Small intestine (tissue), 7 donors: ENCODE data around the gene ETDC. TPM values are rescaled to one million over a fixed set of nuclear protein-coding genes. Genes with fewer than 3 reads are reported as not detected.
"Not testable (repeated sequence)": the region's sequence is repeated elsewhere in the genome, so short reads cannot be mapped to it uniquely, and the experiment has no call there.

Source experiments
- DNase-seq, 2 donors: peaks; one replicate each; pipeline versions ENCODE4 v3.0.0 to v3.0.0-alpha.2; 2013
- FAIRE-seq: peaks from 2 replicates; lab custom pipeline; 2012; peaks lifted over from hg19 to GRCh38; lab: Jason Lieb, UNC
- H3K27ac ChIP-seq, 3 donors: one replicate each; pipeline ENCODE4 v1.5.1; 2013; ENCODE audit warnings: low read length in 2 of 3, mild to moderate bottlenecking in 2 of 3, control low read depth in 1 of 3, inconsistent platforms in 1 of 3, low read depth in 1 of 3, moderate library complexity in 1 of 3
- H3K27me3 ChIP-seq, 3 donors: one replicate each; pipeline ENCODE4 v1.6.1; 2013; ENCODE audit warnings: low read length in 3 of 3, inconsistent platforms in 1 of 3; ENCODE audit not compliant: control insufficient read depth in 3 of 3, insufficient read depth in 3 of 3
- H3K36me3 ChIP-seq, 3 donors: one replicate each; pipeline ENCODE4 v1.6.1; 2013; ENCODE audit warnings: low read length in 3 of 3, inconsistent platforms in 1 of 3, low read depth in 1 of 3, mild to moderate bottlenecking in 1 of 3, moderate library complexity in 1 of 3; ENCODE audit not compliant: control insufficient read depth in 3 of 3, insufficient read depth in 2 of 3
- H3K4me1 ChIP-seq, 3 donors: one replicate each; pipeline ENCODE4 v1.6.1; 2013; ENCODE audit warnings: low read length in 2 of 3, inconsistent platforms in 1 of 3, low read depth in 1 of 3, mild to moderate bottlenecking in 1 of 3, moderate library complexity in 1 of 3; ENCODE audit not compliant: control insufficient read depth in 3 of 3, insufficient read depth in 2 of 3
- H3K4me3 ChIP-seq, 3 donors: one replicate each; pipeline ENCODE4 v1.5.1; 2013; ENCODE audit warnings: low read length in 3 of 3, control low read depth in 1 of 3, inconsistent platforms in 1 of 3, low read depth in 1 of 3, mild to moderate bottlenecking in 1 of 3, moderate library complexity in 1 of 3
- H3K9me3 ChIP-seq, 2 donors: one replicate each; pipeline ENCODE4 v1.6.1; 2013; ENCODE audit warnings: low read depth in 1 of 2, low read length in 1 of 2; ENCODE audit not compliant: control insufficient read depth in 2 of 2, insufficient read depth in 1 of 2
- WGBS, 3 donors: extraction: QIAGEN DNeasy Blood & Tissue Kit; methylation state at CpG; one replicate each; pipeline ENCODE4 v1.1.7; 2013; 5-methylcytosine and 5-hydroxymethylcytosine counted together
- polyA plus RNA-seq, 4 donors: library from polyadenylated mRNA; stranded (reverse) in 3 of 4; unstranded in 1 of 4; fragments of 200-250 nt in 3 of 4; fragments of 120-200 nt in 1 of 4; gene quantifications; one replicate each; pipeline versions ENCODE4 v1.2.1 to v1.2.3, GENCODE V29; 2013
- donor health status: healthy with polysubstance abuse.
- donor health status: control.
- donor health status: control.
- donor health status: Bipolar disorder and iron deficiency.
- donor health status: healthy.

ETDC gene
- polyA plus RNA-seq, 4 donors, result not detected

DNA sequence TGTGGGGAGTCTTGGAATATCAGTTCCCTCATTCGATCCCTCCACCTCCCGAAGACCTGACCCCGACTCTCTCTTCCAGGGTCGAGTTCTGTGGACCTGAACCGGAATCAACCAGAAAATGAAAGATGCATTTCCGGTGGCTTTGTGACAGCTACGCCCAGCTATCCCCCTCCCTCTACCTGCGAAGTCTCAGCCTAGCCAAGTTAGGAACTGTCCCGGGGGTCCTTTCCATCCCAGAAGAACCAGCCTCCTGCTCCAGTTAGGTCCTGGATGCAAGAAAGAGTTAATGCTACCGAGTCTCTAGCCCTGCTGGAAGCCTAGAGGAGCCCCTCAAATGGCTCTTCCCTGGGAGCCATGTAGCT is 13.4 kb upstream of the ETDC start:
- H3K9me3 ChIP-seq, result no peaks in the 10 kb centered on the region

GRCh38 chrX:135302269-135302873 is 6.9 kb upstream of the ETDC start:
- Histone ChIP-seq H3K27ac (no peak overlapping the region), H3K27me3 (no peaks in the 10 kb centered on the region), H3K4me1 (no peaks in the 10 kb centered on the region), H3K9me3 (no peaks in the 10 kb centered on the region), H3K4me3 (no peak overlapping the region), H3K36me3 (no peaks in the 10 kb centered on the region)
- no peak for FAIRE-seq
- WGBS, 3 donors, result 72 to 84% (median 77%) methylated on average over 5 of the region's 5 CpGs
- DNase-seq, result no peak

More for the DNA sequence above, 13.4 kb upstream of the ETDC start:
- no peak for DNase-seq
- Histone ChIP-seq H3K27ac (no peak overlapping the region), H3K36me3 (peaks cover 0 to 4% (median 0%) of the 10 kb centered on the region in 3 donors), H3K4me3 (peak overlapping the region in 2 of 3 donors; percentile 22 to 37), H3K4me1 (no peaks in the 10 kb centered on the region), H3K27me3 (no peaks in the 10 kb centered on the region)
- FAIRE-seq, result no peak
- WGBS, 3 donors, result 20 to 64% (median 57%) methylated on average over 10 of the region's 10 CpGs

DNA sequence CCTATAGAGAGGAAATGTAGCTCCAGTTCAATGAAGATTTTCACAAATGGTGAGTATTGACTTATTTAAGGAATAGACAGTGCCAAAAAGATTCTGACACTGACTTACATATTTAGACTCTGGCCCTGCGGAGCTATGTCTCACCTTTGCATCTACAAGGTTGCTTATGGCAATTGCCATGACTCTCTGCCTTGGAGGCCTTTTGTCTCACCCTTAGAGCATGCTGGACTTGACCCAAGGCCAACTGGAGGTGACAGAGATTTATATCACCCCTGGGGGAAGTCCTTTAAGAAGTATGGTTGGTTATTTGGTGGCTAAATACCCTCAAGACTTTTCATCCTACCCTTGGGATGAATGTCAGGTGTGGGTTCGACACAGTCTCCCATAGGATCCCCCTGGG is 4.5 kb upstream of the ETDC start:
- DNase-seq, result no peak
- H3K4me3 ChIP-seq, result no peak overlapping the region
- FAIRE-seq, result no peak
- no peaks in the 10 kb centered on the region for H3K36me3 ChIP-seq
- 68 to 96% (median 83%) methylated on average over 2 of the region's 2 CpGs for WGBS, 3 donors
- H3K27ac ChIP-seq, result no peak overlapping the region
- H3K27me3 ChIP-seq, result no peaks in the 10 kb centered on the region
- no peaks in the 10 kb centered on the region for H3K4me1 ChIP-seq
- no peaks in the 10 kb centered on the region for H3K9me3 ChIP-seq

DNA sequence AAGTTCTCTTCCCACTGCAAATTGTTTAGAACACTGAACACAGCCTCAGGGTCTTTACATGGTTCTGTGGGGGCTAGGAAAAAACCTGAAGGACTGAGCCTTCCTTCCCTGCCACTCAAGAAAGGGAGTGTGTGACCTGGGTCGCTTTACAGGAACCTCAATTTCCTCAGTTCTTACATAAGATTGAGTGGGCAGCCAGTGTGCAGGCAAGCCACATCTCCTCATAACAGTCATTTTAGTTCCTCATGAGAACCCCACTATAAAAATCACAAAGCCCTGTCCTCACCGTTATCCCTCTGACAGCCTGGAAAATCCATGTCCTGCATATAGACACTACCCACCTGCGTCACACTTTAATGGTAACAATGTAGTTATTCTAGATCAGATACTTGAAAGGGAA is 2.1 kb upstream of the ETDC start:
- no peak for FAIRE-seq
- 76 to 88% (median 81%) methylated on average over 3 of the region's 3 CpGs for WGBS, 3 donors
- H3K9me3 ChIP-seq, result no peaks in the 10 kb centered on the region
- no peak overlapping the region for H3K27ac ChIP-seq
- no peaks in the 10 kb centered on the region for H3K36me3 ChIP-seq
- no peaks in the 10 kb centered on the region for H3K4me1 ChIP-seq
- DNase-seq, result no peak
- no peaks in the 10 kb centered on the region for H3K27me3 ChIP-seq
- H3K4me3 ChIP-seq, result no peak overlapping the region

- 39 to 59% (median 50%) methylated on average over 1 of the region's 1 CpG for WGBS, 3 donors
- DNase-seq (no peak), FAIRE-seq (no peak)
- Histone ChIP-seq H3K36me3 (no peaks in the 10 kb centered on the region), H3K27ac (no peak overlapping the region), H3K4me1 (no peaks in the 10 kb centered on the region), H3K9me3 (no peaks in the 10 kb centered on the region), H3K27me3 (no peaks in the 10 kb centered on the region), H3K4me3 (no peak overlapping the region)
Observed at GRCh38 chrX:135308345-135308855, 880 bp upstream of the ETDC start.

DNA sequence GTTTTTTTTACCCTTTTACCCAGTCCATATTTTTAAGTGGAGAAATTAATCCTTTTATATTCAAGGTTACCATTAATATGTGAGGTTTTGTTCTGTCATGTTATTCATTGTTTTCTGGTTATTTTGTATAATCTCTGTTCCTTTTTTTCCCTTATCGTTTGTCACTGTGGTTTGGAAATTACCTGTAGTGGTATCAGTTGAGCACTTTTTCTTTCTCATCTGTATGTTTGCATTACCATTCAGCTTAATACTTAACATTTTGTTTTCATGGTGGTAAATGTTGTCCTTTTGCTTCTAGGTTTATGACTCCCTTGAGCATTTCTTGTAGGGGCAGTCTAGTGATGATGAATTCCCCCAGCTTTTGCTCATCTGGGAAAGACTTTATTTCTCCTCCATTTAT is 6.6 kb downstream of the ETDC start:
- DNase-seq (no peak), FAIRE-seq (no peak)
- WGBS, 3 donors, result 69 to 88% (median 86%) methylated on average over 1 of the region's 1 CpG
- no peaks in the 10 kb centered on the region for H3K27me3 ChIP-seq
- H3K4me1 ChIP-seq, result no peaks in the 10 kb centered on the region
- peaks cover 0 to 5% (median 0%) of the 10 kb centered on the region in 3 donors for H3K36me3 ChIP-seq
- H3K9me3 ChIP-seq, result peaks cover 0 to 15% of the 10 kb centered on the region in 2 donors
- H3K27ac ChIP-seq, result no peak overlapping the region
- no peak overlapping the region for H3K4me3 ChIP-seq

DNA sequence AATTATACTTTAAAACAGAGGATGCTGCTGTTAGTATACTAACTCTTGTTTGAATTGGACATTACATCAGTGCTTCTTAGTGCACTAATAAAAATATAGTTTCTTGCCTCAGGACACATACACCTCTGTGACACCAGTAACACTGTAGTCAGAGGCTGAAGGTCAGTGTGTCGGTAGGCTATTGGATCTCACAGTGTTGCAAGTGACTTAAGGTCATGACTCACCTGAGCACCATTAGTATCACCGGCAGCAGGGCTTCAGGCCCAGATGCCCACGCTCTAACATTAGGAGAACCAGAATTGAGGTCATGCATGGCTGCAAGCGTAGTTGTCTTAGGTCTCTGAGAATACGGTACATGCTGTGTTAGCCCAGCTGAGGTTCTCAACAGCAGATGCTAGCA is 15.2 kb downstream of the ETDC start:
- peaks cover 0 to 3% (median 0%) of the 10 kb centered on the region in 3 donors for H3K36me3 ChIP-seq
- no peak overlapping the region for H3K27ac ChIP-seq
- peak in 1 of 2 donors; percentile 4 for DNase-seq
- 74 to 98% (median 89%) methylated on average over 5 of the region's 5 CpGs for WGBS, 3 donors
- H3K4me1 ChIP-seq, result no peaks in the 10 kb centered on the region
- H3K27me3 ChIP-seq, result no peaks in the 10 kb centered on the region
- peaks cover 0 to 27% of the 10 kb centered on the region in 2 donors for H3K9me3 ChIP-seq
- H3K4me3 ChIP-seq, result no peak overlapping the region
- no peak for FAIRE-seq

DNA sequence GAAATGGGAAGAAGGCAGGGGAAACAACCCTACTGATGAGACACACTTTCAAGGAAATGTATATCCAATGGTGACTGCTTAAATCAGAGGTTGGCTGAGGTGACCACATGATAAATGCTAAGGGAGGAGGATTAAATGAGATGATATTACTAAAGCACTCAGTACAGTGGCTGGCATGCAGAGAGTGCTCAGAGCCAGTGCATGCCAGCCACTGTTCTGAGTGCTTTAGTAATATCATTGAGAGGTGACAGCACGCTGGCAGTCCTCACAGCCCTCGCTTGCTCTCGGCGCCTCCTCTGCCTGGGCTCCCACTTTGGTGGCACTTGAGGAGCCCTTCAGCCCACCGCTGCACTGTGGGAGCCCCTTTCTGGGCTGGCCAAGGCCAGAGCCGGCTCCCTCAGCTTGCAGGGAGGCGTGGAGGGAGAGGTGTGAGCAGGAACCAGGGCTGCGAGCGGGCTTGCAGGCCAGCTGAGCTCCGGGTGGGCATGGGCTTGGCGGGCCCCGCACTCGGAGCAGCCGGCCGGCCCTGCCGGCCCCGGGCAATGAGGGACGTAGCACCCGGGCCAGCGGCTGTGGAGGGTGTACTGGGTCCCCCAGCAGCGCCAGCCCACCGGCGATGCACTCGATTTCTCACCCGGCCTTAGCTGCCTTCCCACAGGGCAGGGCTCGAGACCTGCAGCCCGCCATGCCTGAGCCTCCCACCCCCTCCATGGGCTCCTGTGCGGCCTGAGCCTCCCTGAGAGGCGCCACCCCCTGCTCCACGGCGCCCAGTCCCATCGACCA is 15.9 kb downstream of the ETDC start:
- DNase-seq, H3K36me3 ChIP-seq, H3K27me3 ChIP-seq, H3K4me3 ChIP-seq, FAIRE-seq, H3K4me1 ChIP-seq, H3K27ac ChIP-seq: not testable (repeated sequence)
- H3K9me3 ChIP-seq, result peaks cover 0 to 25% of the 10 kb centered on the region in 2 donors
- WGBS, 3 donors, result 96 to 98% (median 97%) methylated on average over 16 to 30 of the region's 32 CpGs
